ENCODE data around the gene ARHGAP32. TPM values are rescaled to one million over a fixed set of nuclear protein-coding genes. Genes with fewer than 3 reads are reported as not detected.
"Not testable (repeated sequence)": the region's sequence is repeated elsewhere in the genome, so short reads cannot be mapped to it uniquely, and the experiment has no call there.

Gene ARHGAP32
- total RNA-seq, 4 donors from 2014 or later, result 13.5 to 21.9 (median 20.2) TPM

DNA sequence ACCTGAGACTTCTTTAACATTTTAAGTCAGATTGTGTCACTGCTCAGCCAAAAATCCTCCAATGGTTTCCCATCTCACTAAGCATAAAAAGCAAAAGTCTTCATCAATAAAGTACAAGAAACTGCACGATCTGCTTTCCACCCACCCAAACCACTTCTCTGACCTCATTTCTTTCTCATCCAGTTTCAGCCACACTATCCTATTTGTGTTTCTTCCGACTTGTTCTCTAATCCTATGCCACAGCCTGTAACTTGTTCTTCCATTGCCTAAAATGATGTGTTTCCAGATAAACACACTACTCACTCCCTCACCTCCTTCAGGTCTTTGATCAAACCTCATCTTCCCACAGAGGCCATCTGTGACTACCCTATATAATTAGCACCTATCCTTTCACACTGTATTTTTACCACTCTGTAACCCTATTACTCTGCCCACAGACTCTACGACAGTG is 28.4 kb downstream of the ARHGAP32 start:
- Histone ChIP-seq H3K27me3 (no peaks in the 10 kb centered on the region), H3K27ac (no peak overlapping the region), H3K4me3 (replicated peaks in 1 of 3) (no peak overlapping the region), H3K4me1 (no peaks in the 10 kb centered on the region), H3K36me3 (no peaks in the 10 kb centered on the region), H3K9me3 (no peaks in the 10 kb centered on the region)
- TF ChIP-seq POLR2A (IDR thresholded peaks at IDR 0.05) (no peak), CTCF (IDR thresholded peaks at IDR 0.05) (no peak)
- intact Hi-C loops (cut with DNase I), result no loop called here
- 86 to 87% methylated on average over 3 of the region's 3 CpGs for WGBS, 2 donors
- no peak for DNase-seq

- H3K36me3 ChIP-seq; intact Hi-C loops (cut with DNase I); H3K27ac ChIP-seq; H3K9me3 ChIP-seq; H3K4me1 ChIP-seq; H3K27me3 ChIP-seq; DNase-seq; H3K4me3 ChIP-seq (replicated peaks in 1 of 3): not testable (repeated sequence)
- 90 to 92% methylated on average over 3 of the region's 3 CpGs for WGBS, 2 donors
Observed at GRCh38 chr11:129157080-129157479, 35.0 kb downstream of the ARHGAP32 start.

DNA sequence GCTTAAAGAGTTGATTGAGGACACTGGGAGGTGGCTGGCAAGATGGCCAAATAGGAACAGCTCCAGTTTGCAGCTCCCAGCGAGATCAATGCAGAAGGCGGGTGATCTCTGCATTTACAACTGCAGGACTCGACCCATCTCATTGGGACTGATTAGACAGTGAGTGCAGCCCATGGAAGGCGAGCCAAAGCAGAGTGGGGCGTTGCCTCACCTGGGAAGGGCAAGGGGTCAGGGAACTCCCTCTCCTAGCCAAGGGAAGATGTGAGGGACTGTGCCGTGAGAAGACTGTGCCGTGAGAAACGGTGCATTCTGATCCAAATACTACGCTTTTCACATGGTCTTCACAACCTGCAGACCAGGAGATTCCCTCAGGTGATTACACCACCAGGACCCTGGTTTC is 36.4 kb downstream of the ARHGAP32 start:
- whole genome bisulfite sequencing, 2 donors, result 94 to 98% methylated on average over 9 of the region's 9 CpGs
- Histone ChIP-seq H3K4me3 (replicated peaks in 1 of 3) (no peak overlapping the region), H3K27ac (no peak overlapping the region), H3K4me1 (no peaks in the 10 kb centered on the region), H3K27me3 (no peaks in the 10 kb centered on the region), H3K9me3 (no peaks in the 10 kb centered on the region), H3K36me3 (no peaks in the 10 kb centered on the region)
- TF ChIP-seq POLR2A (IDR thresholded peaks at IDR 0.05) (no peak), CTCF (IDR thresholded peaks at IDR 0.05) (no peak)
- intact Hi-C loops (cut with DNase I), result no loop called here
- DNase-seq, result no peak

DNA sequence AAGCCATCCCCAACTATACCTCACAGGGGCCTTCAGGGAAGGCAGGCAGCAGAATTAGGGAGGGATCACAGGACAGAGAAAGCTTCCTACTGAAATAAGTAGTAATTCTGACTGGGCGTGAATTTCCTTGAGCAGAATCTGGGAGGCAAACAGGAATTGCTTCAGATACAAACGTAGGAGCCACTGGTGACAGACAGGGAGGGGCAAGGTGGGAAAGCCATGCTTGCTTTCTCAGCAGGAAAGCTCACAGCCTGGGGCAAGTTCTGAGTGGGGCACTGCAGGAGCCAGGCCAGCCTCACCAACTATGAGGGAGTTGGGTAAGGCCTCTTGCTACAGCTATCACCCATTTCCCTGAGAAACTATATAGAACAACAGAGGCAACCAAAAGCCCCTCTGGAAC is 43.6 kb downstream of the ARHGAP32 start:
- Histone ChIP-seq H3K27ac (no peak overlapping the region), H3K36me3 (no peaks in the 10 kb centered on the region), H3K4me1 (no peaks in the 10 kb centered on the region), H3K27me3 (no peaks in the 10 kb centered on the region), H3K9me3 (no peaks in the 10 kb centered on the region), H3K4me3 (replicated peaks in 1 of 3) (no peak overlapping the region)
- 83 to 90% methylated on average over 2 of the region's 2 CpGs for WGBS, 2 donors
- intact Hi-C loops (cut with DNase I), result no loop called here
- no peak for TF ChIP-seq POLR2A (IDR thresholded peaks at IDR 0.05)
- no peak for TF ChIP-seq CTCF (IDR thresholded peaks at IDR 0.05)
- no peak for DNase-seq

DNA sequence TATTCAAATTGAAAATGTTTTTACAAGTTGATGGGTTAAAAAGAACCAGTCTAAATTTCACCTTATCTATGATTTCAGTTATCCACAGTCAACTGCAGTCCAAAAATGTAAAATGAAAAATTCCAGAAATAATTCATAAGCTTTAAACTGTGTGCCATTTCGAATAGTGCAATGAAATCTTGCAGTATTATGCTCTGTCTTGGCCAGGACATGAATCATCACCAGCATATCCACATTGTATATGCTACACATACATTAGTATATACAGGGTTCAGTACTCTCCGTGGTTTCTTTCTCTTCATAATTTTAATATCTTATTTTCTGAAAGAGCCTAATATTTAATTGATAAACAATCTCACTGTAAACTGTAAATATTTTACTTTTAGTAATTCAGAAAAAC is 45.9 kb downstream of the ARHGAP32 start:
- H3K27ac ChIP-seq, result no peak overlapping the region
- H3K4me3 ChIP-seq (replicated peaks in 1 of 3), result no peak overlapping the region
- H3K9me3 ChIP-seq, result no peaks in the 10 kb centered on the region
- DNase-seq, result no peak
- H3K4me1 ChIP-seq, result no peaks in the 10 kb centered on the region
- 89 to 92% methylated on average over 2 of the region's 2 CpGs for WGBS, 2 donors
- no peak for TF ChIP-seq CTCF (IDR thresholded peaks at IDR 0.05)
- TF ChIP-seq POLR2A (IDR thresholded peaks at IDR 0.05), result no peak
- H3K36me3 ChIP-seq, result no peaks in the 10 kb centered on the region
- intact Hi-C loops (cut with DNase I), result no loop called here
- no peaks in the 10 kb centered on the region for H3K27me3 ChIP-seq

DNA sequence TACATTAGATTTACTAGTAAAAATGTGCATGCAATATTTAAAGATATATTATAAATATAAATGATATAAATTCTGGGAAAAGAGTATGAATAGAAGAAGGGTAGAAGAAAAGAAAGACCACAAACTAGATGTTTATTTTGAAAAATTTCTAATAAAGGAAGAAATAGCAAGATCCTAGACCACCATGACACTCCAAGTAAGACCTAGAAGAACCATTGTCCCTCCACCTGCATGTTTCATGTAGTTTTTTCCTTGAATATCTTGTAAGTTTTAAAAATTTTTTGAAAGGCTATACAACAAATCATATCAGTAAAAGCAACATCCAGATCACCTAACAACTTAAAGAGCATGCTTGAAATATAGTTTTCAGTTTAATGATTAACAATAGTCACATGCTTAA is 46.8 kb downstream of the ARHGAP32 start:
- Histone ChIP-seq H3K27me3 (no peaks in the 10 kb centered on the region), H3K4me3 (replicated peaks in 1 of 3) (no peak overlapping the region), H3K4me1 (no peaks in the 10 kb centered on the region), H3K36me3 (no peaks in the 10 kb centered on the region), H3K27ac (no peak overlapping the region), H3K9me3 (no peaks in the 10 kb centered on the region)
- no peak for DNase-seq
- TF ChIP-seq POLR2A (IDR thresholded peaks at IDR 0.05), result no peak
- no peak for TF ChIP-seq CTCF (IDR thresholded peaks at IDR 0.05)
- intact Hi-C loops (cut with DNase I), result no loop called here

All from thyroid gland (tissue), 4 donors.